Measurements from ENCODE around the gene CACNA2D3.

Gene CACNA2D3

GRCh38 chr3:54125300-54125699 lies 2.9 kb downstream of the CACNA2D3 start:
- Histone ChIP-seq H3K79me2 (ENCODE audit: low read length) (no peaks in the 10 kb centered on the region), H2AFZ (ENCODE audit: low read length) (no peak overlapping the region), H3K4me1 (ENCODE audit: low read length) (no peaks in the 10 kb centered on the region), H3K9me2 (replicated peaks; ENCODE audit: insufficient read depth, low read length) (no peaks in the 10 kb centered on the region), H3K4me2 (ENCODE audit: low read depth, low read length) (no peak overlapping the region), H3K4me3 (ENCODE audit: low read length) (no peak overlapping the region), H3F3A (ENCODE audit: insufficient read depth, low read length) (no peaks in the 10 kb centered on the region), H3K9ac (ENCODE audit: low read length) (no peak overlapping the region), H3K27me3 (replicated peaks; ENCODE audit: insufficient read depth, low read length) (no peaks in the 10 kb centered on the region), H3K9me3 (replicated peaks; ENCODE audit: insufficient read depth, low read length) (no peaks in the 10 kb centered on the region), H4K20me1 (ENCODE audit: insufficient read depth, low read length) (no peaks in the 10 kb centered on the region), H3K27ac (ENCODE audit: low read length) (no peak overlapping the region), H3K36me3 (replicated peaks; ENCODE audit: insufficient read depth, low read length) (no peaks in the 10 kb centered on the region)
- TF ChIP-seq EZH2 (optimal IDR thresholded peaks at IDR 0.05; ENCODE audit: low read depth, low read length) (no peak), EZH2phosphoT487 (IDR thresholded peaks at IDR 0.05; ENCODE audit: low read length) (no peak)
- TF ChIP-seq, protein P1, sequence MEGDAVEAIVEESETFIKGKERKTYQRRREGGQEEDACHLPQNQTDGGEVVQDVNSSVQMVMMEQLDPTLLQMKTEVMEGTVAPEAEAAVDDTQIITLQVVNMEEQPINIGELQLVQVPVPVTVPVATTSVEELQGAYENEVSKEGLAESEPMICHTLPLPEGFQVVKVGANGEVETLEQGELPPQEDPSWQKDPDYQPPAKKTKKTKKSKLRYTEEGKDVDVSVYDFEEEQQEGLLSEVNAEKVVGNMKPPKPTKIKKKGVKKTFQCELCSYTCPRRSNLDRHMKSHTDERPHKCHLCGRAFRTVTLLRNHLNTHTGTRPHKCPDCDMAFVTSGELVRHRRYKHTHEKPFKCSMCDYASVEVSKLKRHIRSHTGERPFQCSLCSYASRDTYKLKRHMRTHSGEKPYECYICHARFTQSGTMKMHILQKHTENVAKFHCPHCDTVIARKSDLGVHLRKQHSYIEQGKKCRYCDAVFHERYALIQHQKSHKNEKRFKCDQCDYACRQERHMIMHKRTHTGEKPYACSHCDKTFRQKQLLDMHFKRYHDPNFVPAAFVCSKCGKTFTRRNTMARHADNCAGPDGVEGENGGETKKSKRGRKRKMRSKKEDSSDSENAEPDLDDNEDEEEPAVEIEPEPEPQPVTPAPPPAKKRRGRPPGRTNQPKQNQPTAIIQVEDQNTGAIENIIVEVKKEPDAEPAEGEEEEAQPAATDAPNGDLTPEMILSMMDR (IDR thresholded peaks at IDR 0.05; ENCODE audit: low read length), result no peak
- no peak for DNase-seq

DNA sequence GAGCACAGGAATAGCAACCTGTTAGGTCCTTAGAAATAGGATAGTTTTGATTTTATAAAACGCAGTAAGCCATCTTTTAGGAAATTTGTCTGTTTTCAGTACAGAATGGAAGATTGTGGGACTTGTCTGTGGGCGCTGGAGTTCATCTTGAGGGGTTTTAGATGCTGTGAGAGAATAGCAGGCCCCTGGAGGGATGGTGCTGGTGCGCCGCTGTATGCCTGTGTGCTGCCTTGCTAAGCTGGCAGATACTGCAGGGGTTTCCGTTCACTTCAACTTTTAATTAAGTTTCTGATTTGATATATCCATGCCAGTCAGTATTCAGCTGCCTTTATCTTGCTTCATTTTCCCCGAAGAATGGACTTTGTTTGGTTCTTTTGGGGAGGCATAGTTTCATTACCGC lies 4.2 kb downstream of the CACNA2D3 start:
- TF ChIP-seq EZH2phosphoT487 (IDR thresholded peaks at IDR 0.05; ENCODE audit: low read length) (no peak), EZH2 (optimal IDR thresholded peaks at IDR 0.05; ENCODE audit: low read depth, low read length) (no peak)
- TF ChIP-seq, protein P1 (IDR thresholded peaks at IDR 0.05; ENCODE audit: low read length), result no peak

GRCh38 chr3:54127499-54128056 lies 5.2 kb downstream of the CACNA2D3 start:
- no peak overlapping the region for H3K4me2 ChIP-seq (ENCODE audit: low read depth, low read length)
- TF ChIP-seq EZH2 (optimal IDR thresholded peaks at IDR 0.05; ENCODE audit: low read depth, low read length) (no peak), EZH2phosphoT487 (IDR thresholded peaks at IDR 0.05; ENCODE audit: low read length) (no peak)
- TF ChIP-seq, protein P1 (IDR thresholded peaks at IDR 0.05; ENCODE audit: low read length), result no peak

More for the DNA sequence above, 4.2 kb downstream of the CACNA2D3 start:
- no peak overlapping the region for H3K4me3 ChIP-seq (ENCODE audit: low read length)
- H2AFZ ChIP-seq (ENCODE audit: low read length), result no peak overlapping the region
- no peak overlapping the region for H3K4me2 ChIP-seq (ENCODE audit: low read depth, low read length)
- no peaks in the 10 kb centered on the region for H3K4me1 ChIP-seq (ENCODE audit: low read length)
- H3K27me3 ChIP-seq (replicated peaks; ENCODE audit: insufficient read depth, low read length), result no peaks in the 10 kb centered on the region
- no peak for DNase-seq
- no peak overlapping the region for H3K27ac ChIP-seq (ENCODE audit: low read length)
- H3K79me2 ChIP-seq (ENCODE audit: low read length), result no peaks in the 10 kb centered on the region
- H3K9ac ChIP-seq (ENCODE audit: low read length), result no peak overlapping the region
- H3K36me3 ChIP-seq (replicated peaks; ENCODE audit: insufficient read depth, low read length), result no peaks in the 10 kb centered on the region
- H3K9me2 ChIP-seq (replicated peaks; ENCODE audit: insufficient read depth, low read length), result no peaks in the 10 kb centered on the region
- no peaks in the 10 kb centered on the region for H3F3A ChIP-seq (ENCODE audit: insufficient read depth, low read length)
- H3K9me3 ChIP-seq (replicated peaks; ENCODE audit: insufficient read depth, low read length), result no peaks in the 10 kb centered on the region
- no peaks in the 10 kb centered on the region for H4K20me1 ChIP-seq (ENCODE audit: insufficient read depth, low read length)

More at GRCh38 chr3:54127499-54128056, 5.2 kb downstream of the CACNA2D3 start:
- H3K27me3 ChIP-seq (replicated peaks; ENCODE audit: insufficient read depth, low read length), result no peaks in the 10 kb centered on the region
- H3K4me1 ChIP-seq (ENCODE audit: low read length), result no peaks in the 10 kb centered on the region
- no peak overlapping the region for H3K27ac ChIP-seq (ENCODE audit: low read length)
- H3K9me2 ChIP-seq (replicated peaks; ENCODE audit: insufficient read depth, low read length), result no peaks in the 10 kb centered on the region
- H3F3A ChIP-seq (ENCODE audit: insufficient read depth, low read length), result no peaks in the 10 kb centered on the region
- H3K9me3 ChIP-seq (replicated peaks; ENCODE audit: insufficient read depth, low read length), result no peaks in the 10 kb centered on the region
- H2AFZ ChIP-seq (ENCODE audit: low read length), result no peak overlapping the region
- no peak overlapping the region for H3K4me3 ChIP-seq (ENCODE audit: low read length)
- DNase-seq, result no peak
- no peaks in the 10 kb centered on the region for H3K79me2 ChIP-seq (ENCODE audit: low read length)
- H3K36me3 ChIP-seq (replicated peaks; ENCODE audit: insufficient read depth, low read length), result no peaks in the 10 kb centered on the region
- H3K9ac ChIP-seq (ENCODE audit: low read length), result no peak overlapping the region
- no peaks in the 10 kb centered on the region for H4K20me1 ChIP-seq (ENCODE audit: insufficient read depth, low read length)
